ENCODE measurements around the gene TRIM10.

The TRIM10 gene

GRCh38 chr6:30180145-30180544, 19.1 kb upstream of the TRIM10 start:
- no peak for DNase-seq
- no peaks in the 10 kb centered on the region for H4K20me1 ChIP-seq (ENCODE audit: insufficient read depth, low read length)
- H3K9me3 ChIP-seq (replicated peaks; ENCODE audit: insufficient read depth, low read length), result no peaks in the 10 kb centered on the region
- H2AFZ ChIP-seq (ENCODE audit: low read length), result no peak overlapping the region
- H3K27me3 ChIP-seq (replicated peaks; ENCODE audit: insufficient read depth, low read length), result no peaks in the 10 kb centered on the region; the same call in 1 of the 2 replicates
- no peaks in the 10 kb centered on the region for H3K79me2 ChIP-seq (ENCODE audit: low read length)
- no peaks in the 10 kb centered on the region for H3K9me2 ChIP-seq (replicated peaks; ENCODE audit: insufficient read depth, low read length)
- no peak overlapping the region for H3K4me3 ChIP-seq (ENCODE audit: low read length)
- H3K4me2 ChIP-seq (ENCODE audit: low read depth, low read length), result no peak overlapping the region
- TF ChIP-seq CTCF (IDR thresholded peaks at IDR 0.05; ENCODE audit: low read length) (no peak), EZH2phosphoT487 (IDR thresholded peaks at IDR 0.05; ENCODE audit: low read length) (no peak), EZH2 (optimal IDR thresholded peaks at IDR 0.05; ENCODE audit: low read depth, low read length) (no peak)
- no peaks in the 10 kb centered on the region for H3F3A ChIP-seq (ENCODE audit: insufficient read depth, low read length)
- no peak overlapping the region for H3K9ac ChIP-seq (ENCODE audit: low read length)
- H3K27ac ChIP-seq (ENCODE audit: low read length), result no peak overlapping the region
- H3K36me3 ChIP-seq (replicated peaks; ENCODE audit: insufficient read depth, low read length), result no peaks in the 10 kb centered on the region
- H3K4me1 ChIP-seq (ENCODE audit: low read length), result no peaks in the 10 kb centered on the region

GRCh38 chr6:30178837-30179236, 17.8 kb upstream of the TRIM10 start:
- no peak for DNase-seq
- no peaks in the 10 kb centered on the region for H3K79me2 ChIP-seq (ENCODE audit: low read length)
- H3K9me3 ChIP-seq (replicated peaks; ENCODE audit: insufficient read depth, low read length), result no peaks in the 10 kb centered on the region
- H3K4me1 ChIP-seq (ENCODE audit: low read length), result no peaks in the 10 kb centered on the region
- H2AFZ ChIP-seq (ENCODE audit: low read length), result no peak overlapping the region
- no peak overlapping the region for H3K4me2 ChIP-seq (ENCODE audit: low read depth, low read length)
- H3K36me3 ChIP-seq (replicated peaks; ENCODE audit: insufficient read depth, low read length), result no peaks in the 10 kb centered on the region
- H3K27ac ChIP-seq (ENCODE audit: low read length), result no peak overlapping the region
- H3F3A ChIP-seq (ENCODE audit: insufficient read depth, low read length), result no peaks in the 10 kb centered on the region; the same call in 1 of the 2 replicates
- H3K4me3 ChIP-seq (ENCODE audit: low read length), result no peak overlapping the region
- H3K9ac ChIP-seq (ENCODE audit: low read length), result no peak overlapping the region
- no peaks in the 10 kb centered on the region; the same call in 1 of the 2 replicates for H3K27me3 ChIP-seq (replicated peaks; ENCODE audit: insufficient read depth, low read length)
- TF ChIP-seq CTCF (IDR thresholded peaks at IDR 0.05; ENCODE audit: low read length), result no peak
- TF ChIP-seq EZH2 (optimal IDR thresholded peaks at IDR 0.05; ENCODE audit: low read depth, low read length), result no peak
- no peak for TF ChIP-seq EZH2phosphoT487 (IDR thresholded peaks at IDR 0.05; ENCODE audit: low read length)
- no peaks in the 10 kb centered on the region for H3K9me2 ChIP-seq (replicated peaks; ENCODE audit: insufficient read depth, low read length)
- H4K20me1 ChIP-seq (ENCODE audit: insufficient read depth, low read length), result no peaks in the 10 kb centered on the region

- H3K9ac ChIP-seq (ENCODE audit: low read length), result no peak overlapping the region
- H3K79me2 ChIP-seq (ENCODE audit: low read length), result no peaks in the 10 kb centered on the region
- DNase-seq, result no peak
- H3K9me2 ChIP-seq (replicated peaks; ENCODE audit: insufficient read depth, low read length), result no peaks in the 10 kb centered on the region
- H3K4me3 ChIP-seq (ENCODE audit: low read length), result no peak overlapping the region
- H3K27me3 ChIP-seq (replicated peaks; ENCODE audit: insufficient read depth, low read length), result peaks cover 15% of the 10 kb centered on the region
- no peak overlapping the region for H3K27ac ChIP-seq (ENCODE audit: low read length)
- H3K4me2 ChIP-seq (ENCODE audit: low read depth, low read length), result no peak overlapping the region
- no peaks in the 10 kb centered on the region for H3K4me1 ChIP-seq (ENCODE audit: low read length)
- TF ChIP-seq EZH2 (optimal IDR thresholded peaks at IDR 0.05; ENCODE audit: low read depth, low read length), result no peak
- no peaks in the 10 kb centered on the region for H3K36me3 ChIP-seq (replicated peaks; ENCODE audit: insufficient read depth, low read length)
- no peak overlapping the region for H2AFZ ChIP-seq (ENCODE audit: low read length)
- H4K20me1 ChIP-seq (ENCODE audit: insufficient read depth, low read length), result no peaks in the 10 kb centered on the region
- no peaks in the 10 kb centered on the region for H3K9me3 ChIP-seq (replicated peaks; ENCODE audit: insufficient read depth, low read length)
- H3F3A ChIP-seq (ENCODE audit: insufficient read depth, low read length), result no peaks in the 10 kb centered on the region; the same call in 1 of the 2 replicates
Measured at GRCh38 chr6:30175765-30176164, 14.8 kb upstream of the TRIM10 start.

GRCh38 chr6:30172681-30173080, 11.7 kb upstream of the TRIM10 start:
- Histone ChIP-seq H3K36me3 (replicated peaks; ENCODE audit: insufficient read depth, low read length) (no peaks in the 10 kb centered on the region), H3K9me2 (replicated peaks; ENCODE audit: insufficient read depth, low read length) (no peaks in the 10 kb centered on the region), H3F3A (ENCODE audit: insufficient read depth, low read length) (no peaks in the 10 kb centered on the region; the same call in 1 of the 2 replicates), H3K9me3 (replicated peaks; ENCODE audit: insufficient read depth, low read length) (no peaks in the 10 kb centered on the region), H3K9ac (ENCODE audit: low read length) (no peak overlapping the region), H4K20me1 (ENCODE audit: insufficient read depth, low read length) (no peaks in the 10 kb centered on the region), H3K4me2 (ENCODE audit: low read depth, low read length) (no peak overlapping the region), H3K27me3 (replicated peaks; ENCODE audit: insufficient read depth, low read length) (peaks cover 21% of the 10 kb centered on the region), H3K4me1 (ENCODE audit: low read length) (no peaks in the 10 kb centered on the region), H2AFZ (ENCODE audit: low read length) (no peak overlapping the region), H3K79me2 (ENCODE audit: low read length) (no peaks in the 10 kb centered on the region), H3K27ac (ENCODE audit: low read length) (no peak overlapping the region), H3K4me3 (ENCODE audit: low read length) (no peak overlapping the region)
- TF ChIP-seq EZH2 (optimal IDR thresholded peaks at IDR 0.05; ENCODE audit: low read depth, low read length) (no peak), EZH2phosphoT487 (IDR thresholded peaks at IDR 0.05; ENCODE audit: low read length) (no peak), CTCF (IDR thresholded peaks at IDR 0.05; ENCODE audit: low read length) (no peak)
- no peak for DNase-seq

Data from MM.1S (cell line).